Measurements from ENCODE around the gene AP1S1.

AP1S1 gene

GRCh38 chr7:101169838-101170551, 15.7 kb downstream of the AP1S1 start:
- Histone ChIP-seq H3K36me3 (ENCODE audit: insufficient read depth, low read length) (no peaks in the 10 kb centered on the region), H3K27ac (ENCODE audit: low read depth, low read length, poor library complexity, severe bottlenecking) (no peak overlapping the region), H4K20me1 (ENCODE audit: insufficient read depth, low read length) (no peaks in the 10 kb centered on the region), H2AFZ (ENCODE audit: low read length) (no peak overlapping the region), H3K79me2 (ENCODE audit: insufficient read depth, low read length) (no peaks in the 10 kb centered on the region), H3K4me3 (ENCODE audit: low read depth, low read length, poor library complexity, severe bottlenecking) (no peak overlapping the region), H3F3A (ENCODE audit: insufficient read depth, low read length) (no peaks in the 10 kb centered on the region), H3K9me2 (ENCODE audit: low read depth, low read length) (no peaks in the 10 kb centered on the region), H3K9me3 (ENCODE audit: low read length) (no peaks in the 10 kb centered on the region), H3K4me1 (ENCODE audit: insufficient read depth, low read length, severe bottlenecking) (peaks cover 6% of the 10 kb centered on the region), H3K4me2 (ENCODE audit: low read length) (peak overlapping the region; percentile 10; the same call in 1 of the 2 replicates), H3K27me3 (ENCODE audit: insufficient read depth, low read length) (peaks cover 10% of the 10 kb centered on the region), H3K9ac (ENCODE audit: low read length) (no peak overlapping the region)
- TF ChIP-seq CTCF (IDR thresholded peaks at IDR 0.05; ENCODE audit: low read length): peak; percentile 98
- TF ChIP-seq EZH2 (IDR thresholded peaks at IDR 0.05; ENCODE audit: borderline replicate concordance, low read length): no peak

DNA sequence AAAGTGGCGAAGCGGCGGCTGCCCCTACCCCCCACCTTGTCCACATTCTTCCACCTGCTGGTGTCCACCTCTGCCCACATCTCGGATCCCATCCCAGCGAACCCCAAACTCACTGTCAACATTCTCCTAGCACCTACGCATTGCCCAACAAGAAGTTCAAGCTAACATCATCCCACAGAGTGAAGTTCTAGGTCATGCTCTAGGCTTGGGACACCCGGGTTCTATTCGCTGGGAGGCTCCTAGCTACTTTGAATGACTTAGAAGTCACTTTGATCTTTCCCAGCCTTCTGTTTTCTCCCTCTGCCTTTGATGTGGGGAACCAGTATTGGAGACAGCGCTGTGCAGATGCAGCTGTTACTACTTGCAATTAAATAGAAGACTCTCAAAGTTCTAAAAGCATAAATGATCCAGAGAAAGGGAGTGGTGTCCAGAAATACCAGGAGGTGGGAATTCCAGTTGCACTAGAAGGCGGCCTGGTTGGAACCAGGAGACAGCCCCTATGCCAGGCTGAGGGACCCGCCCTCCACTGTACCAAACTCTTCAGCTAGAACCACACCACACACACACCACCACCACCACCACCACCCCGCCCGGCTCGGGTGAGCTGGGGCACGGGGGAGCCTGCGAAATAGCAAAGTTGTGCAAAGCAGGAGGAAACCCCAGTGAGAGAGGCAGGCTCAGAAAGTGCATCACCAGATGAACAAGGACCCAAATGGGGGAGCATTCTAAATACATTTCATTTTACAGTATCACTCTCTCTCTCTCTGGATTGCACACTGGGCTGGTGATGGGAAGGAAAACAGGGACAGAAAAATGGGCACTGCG, 16.6 kb downstream of the AP1S1 start:
- no peaks in the 10 kb centered on the region for H4K20me1 ChIP-seq (ENCODE audit: insufficient read depth, low read length)

DNA sequence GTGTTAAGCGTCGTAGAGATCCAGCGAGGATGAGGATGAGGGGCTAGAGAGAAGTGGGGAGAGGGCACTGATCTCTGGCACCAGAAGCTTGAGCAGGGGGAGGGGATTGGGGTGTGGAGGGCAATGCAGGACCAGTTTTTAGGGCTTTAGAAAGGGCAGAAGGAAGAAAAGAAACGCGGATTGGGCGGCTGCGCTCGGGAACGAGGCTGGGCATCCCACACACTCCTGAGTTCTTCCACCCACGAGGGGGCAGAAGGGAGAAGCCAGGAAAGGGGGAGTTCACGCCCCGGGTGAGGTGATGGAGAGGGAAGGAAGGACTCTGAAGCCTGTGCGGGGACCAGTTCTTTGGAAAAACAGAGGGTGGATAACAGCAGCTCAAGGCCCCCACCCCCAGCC, 17.2 kb downstream of the AP1S1 start:
- Histone ChIP-seq H3K9me3 (ENCODE audit: low read length) (no peaks in the 10 kb centered on the region), H3K4me3 (ENCODE audit: low read depth, low read length, poor library complexity, severe bottlenecking) (no peak overlapping the region), H3K4me1 (ENCODE audit: insufficient read depth, low read length, severe bottlenecking) (no peaks in the 10 kb centered on the region)

More for the DNA sequence above, 16.6 kb downstream of the AP1S1 start:
- no peak overlapping the region for H3K4me2 ChIP-seq (ENCODE audit: low read length)
- no peaks in the 10 kb centered on the region for H3F3A ChIP-seq (ENCODE audit: insufficient read depth, low read length)
- no peak overlapping the region for H3K4me3 ChIP-seq (ENCODE audit: low read depth, low read length, poor library complexity, severe bottlenecking)
- H3K36me3 ChIP-seq (ENCODE audit: insufficient read depth, low read length): no peaks in the 10 kb centered on the region
- TF ChIP-seq CTCF (IDR thresholded peaks at IDR 0.05; ENCODE audit: low read length) (no peak), EZH2 (IDR thresholded peaks at IDR 0.05; ENCODE audit: borderline replicate concordance, low read length) (no peak)
- peaks cover 10% of the 10 kb centered on the region for H3K27me3 ChIP-seq (ENCODE audit: insufficient read depth, low read length)
- no peak overlapping the region for H3K27ac ChIP-seq (ENCODE audit: low read depth, low read length, poor library complexity, severe bottlenecking)
- no peaks in the 10 kb centered on the region for H3K9me2 ChIP-seq (ENCODE audit: low read depth, low read length)
- H2AFZ ChIP-seq (ENCODE audit: low read length): no peak overlapping the region
- H3K4me1 ChIP-seq (ENCODE audit: insufficient read depth, low read length, severe bottlenecking): peaks cover 2% of the 10 kb centered on the region
- no peak overlapping the region for H3K9ac ChIP-seq (ENCODE audit: low read length)
- H3K9me3 ChIP-seq (ENCODE audit: low read length): no peaks in the 10 kb centered on the region
- no peaks in the 10 kb centered on the region for H3K79me2 ChIP-seq (ENCODE audit: insufficient read depth, low read length)

More for the DNA sequence above, 17.2 kb downstream of the AP1S1 start:
- Histone ChIP-seq H3F3A (ENCODE audit: insufficient read depth, low read length) (no peaks in the 10 kb centered on the region), H3K4me2 (ENCODE audit: low read length) (no peak overlapping the region), H3K9me2 (ENCODE audit: low read depth, low read length) (no peaks in the 10 kb centered on the region), H4K20me1 (ENCODE audit: insufficient read depth, low read length) (no peaks in the 10 kb centered on the region), H3K9ac (ENCODE audit: low read length) (no peak overlapping the region), H3K27me3 (ENCODE audit: insufficient read depth, low read length) (peaks cover 10% of the 10 kb centered on the region), H2AFZ (ENCODE audit: low read length) (no peak overlapping the region), H3K36me3 (ENCODE audit: insufficient read depth, low read length) (no peaks in the 10 kb centered on the region), H3K27ac (ENCODE audit: low read depth, low read length, poor library complexity, severe bottlenecking) (no peak overlapping the region), H3K79me2 (ENCODE audit: insufficient read depth, low read length) (no peaks in the 10 kb centered on the region)
- TF ChIP-seq EZH2 (IDR thresholded peaks at IDR 0.05; ENCODE audit: borderline replicate concordance, low read length) (no peak), CTCF (IDR thresholded peaks at IDR 0.05; ENCODE audit: low read length) (0 out of 2 replicates have a peak, but pooled peaks have one; percentile 7)

Measured in OCI-LY1 (cell line).